ENCODE results near the gene G3BP1.

GRCh38 chr5:151750121-151750520 lies 21.6 kb upstream of the G3BP1 start:
- TF ChIP-seq CTCF (IDR thresholded peaks at IDR 0.05) (no peak), POLR2A (IDR thresholded peaks at IDR 0.05) (no peak)
